Fibroblast of lung (primary cell): ENCODE data around the gene INPP4A. TPM values are rescaled to one million over a fixed set of nuclear protein-coding genes. Genes with fewer than 3 reads are reported as not detected.
A peak's percentile ranks its signal among the peaks of the same experiment; 100 is the strongest.

Source experiments
- DNase-seq, 2 donors: peaks; one replicate each; pipeline versions ENCODE4 v3.0.0 to v3.0.0-alpha.2; 2010; ENCODE audit warnings: low read depth in 2 of 2
- H2AFZ ChIP-seq: 2 replicates; pipeline ENCODE4 v1.5.1; 2012; ENCODE audit warnings: low read length, control low read depth, inconsistent platforms
- H3K27ac ChIP-seq: 2 replicates; pipeline ENCODE4 v1.5.1; 2011; ENCODE audit warnings: low read length, control low read depth; ENCODE audit not compliant: insufficient read depth
- H3K27me3 ChIP-seq: 2 replicates; pipeline ENCODE4 v1.5.1; 2011; ENCODE audit warnings: mild to moderate bottlenecking, low read length; ENCODE audit not compliant: control insufficient read depth, insufficient read depth
- H3K36me3 ChIP-seq: 2 replicates; pipeline ENCODE4 v1.5.1; 2011; ENCODE audit warnings: low read length; ENCODE audit not compliant: control insufficient read depth, insufficient read depth
- H3K4me1 ChIP-seq: 2 replicates; pipeline ENCODE4 v1.5.1; 2011; ENCODE audit warnings: low read length; ENCODE audit not compliant: control insufficient read depth, insufficient read depth; ENCODE audit errors: extremely low read depth
- H3K4me2 ChIP-seq: 2 replicates; pipeline ENCODE4 v1.5.1; 2011; ENCODE audit warnings: low read length, control low read depth; ENCODE audit not compliant: insufficient read depth; ENCODE audit errors: extremely low read depth
- H3K4me3 ChIP-seq, 4 experiments: fragments of 200-600 bp in 1 of 4; sonication (generic) in 1 of 4; replicated peaks in 1 of 4; 2 replicates each; pipeline ENCODE4 v1.5.1; 2011 to 2016; ENCODE audit warnings: low read length in 4 of 4, low read depth in 3 of 4, mild to moderate bottlenecking in 3 of 4, control low read depth in 2 of 4, inconsistent platforms in 1 of 4, mixed read lengths in 1 of 4; ENCODE audit not compliant: insufficient read depth in 1 of 4; ENCODE audit errors: control extremely low read depth in 1 of 4
- H3K79me2 ChIP-seq: 2 replicates; pipeline ENCODE4 v1.5.1; 2012; ENCODE audit warnings: mild to moderate bottlenecking, low read length, inconsistent platforms; ENCODE audit not compliant: control insufficient read depth, insufficient read depth
- H3K9ac ChIP-seq: 2 replicates; pipeline ENCODE4 v1.5.1; 2011; ENCODE audit warnings: mild to moderate bottlenecking, low read length, control low read depth; ENCODE audit not compliant: insufficient read depth
- H3K9me3 ChIP-seq: 2 replicates; pipeline ENCODE4 v1.5.1; 2012; ENCODE audit warnings: low read depth, low read length; ENCODE audit not compliant: control insufficient read depth, insufficient read depth
- H4K20me1 ChIP-seq: 2 replicates; pipeline ENCODE4 v1.5.1; 2011; ENCODE audit warnings: low read length; ENCODE audit not compliant: control insufficient read depth, insufficient read depth; ENCODE audit errors: extremely low read depth
- CTCF ChIP-seq, 2 donors: IDR thresholded peaks in 1 of 2; conservative IDR thresholded peaks in 1 of 2; 1 replicate in 1 of 2; 2 replicates in 1 of 2; pipeline ENCODE4 v1.5.1; 2011 to 2012; ENCODE audit warnings: low read length in 2 of 2, control low read depth in 1 of 2, inconsistent platforms in 1 of 2, low read depth in 1 of 2, mild to moderate bottlenecking in 1 of 2
- EZH2 ChIP-seq: IDR thresholded peaks from 2 replicates; pipeline ENCODE4 v1.5.1; 2012; ENCODE audit warnings: low read length, control low read depth, mild to moderate bottlenecking; ENCODE audit errors: missing control alignments
- polyA plus RNA-seq, 2 donors: library from polyadenylated mRNA; depleted of rRNA in 1 of 2; stranded (reverse) in 1 of 2; unstranded in 1 of 2; fragments of >200 nt; gene quantifications; 2 replicates each; pipeline ENCODE4 v1.2.1, GENCODE V29; 2011 to 2012; ENCODE audit warnings: missing spikeins in 1 of 2
- total RNA-seq: library from RNA; depleted of rRNA; stranded (reverse); fragments of >200 nt; gene quantifications from 2 replicates; pipeline ENCODE4 v1.2.1, GENCODE V29; 2014

Gene INPP4A
- total and polyA plus RNA-seq, 2 donors (not counting 1 experiment from before 2014, with no cell fraction given): 10.2 to 26.1 TPM

- TF ChIP-seq EZH2 (no peak), CTCF (conservative IDR thresholded peaks at IDR 0.05 in 1 of 2, IDR thresholded peaks at IDR 0.05 in 1 of 2; ENCODE audit: low read depth in 1 of 2, low read length in 2 of 2) (no peak)
- H3K4me1 ChIP-seq: peaks cover 3% of the 10 kb centered on the region
- no peaks in the 10 kb centered on the region for H4K20me1 ChIP-seq
- no peak overlapping the region for H2AFZ ChIP-seq
- peaks cover 9% of the 10 kb centered on the region for H3K79me2 ChIP-seq
- DNase-seq: no peak
- no peaks in the 10 kb centered on the region for H3K27me3 ChIP-seq
- H3K36me3 ChIP-seq: no peaks in the 10 kb centered on the region
- H3K4me2 ChIP-seq: no peak overlapping the region
- no peak overlapping the region for H3K4me3 ChIP-seq
- no peak overlapping the region for H3K9ac ChIP-seq
- no peak overlapping the region for H3K27ac ChIP-seq
- no peaks in the 10 kb centered on the region for H3K9me3 ChIP-seq
Observed at GRCh38 chr2:98442488-98442887, 2.2 kb upstream of the INPP4A start.

GRCh38 chr2:98445177-98445682, 572 bp downstream of the INPP4A start:
- peak overlapping the region; percentile 80 for H3K4me2 ChIP-seq
- H3K27ac ChIP-seq: peak overlapping the region; percentile 68
- H3K9me3 ChIP-seq: no peaks in the 10 kb centered on the region
- H3K4me3 ChIP-seq: peak overlapping the region; percentile 56 to 87 (median 82)
- peak overlapping the region; percentile 74 for H2AFZ ChIP-seq
- H3K36me3 ChIP-seq: no peaks in the 10 kb centered on the region
- TF ChIP-seq CTCF (conservative IDR thresholded peaks at IDR 0.05 in 1 of 2, IDR thresholded peaks at IDR 0.05 in 1 of 2; ENCODE audit: low read depth in 1 of 2, low read length in 2 of 2) (no peak), EZH2 (no peak)
- H4K20me1 ChIP-seq: no peaks in the 10 kb centered on the region
- H3K27me3 ChIP-seq: no peaks in the 10 kb centered on the region
- H3K79me2 ChIP-seq: peaks cover 9% of the 10 kb centered on the region
- peak overlapping the region; percentile 80 for H3K9ac ChIP-seq
- peak; percentile 15 to 27 for DNase-seq
- peaks cover 3% of the 10 kb centered on the region for H3K4me1 ChIP-seq

DNA sequence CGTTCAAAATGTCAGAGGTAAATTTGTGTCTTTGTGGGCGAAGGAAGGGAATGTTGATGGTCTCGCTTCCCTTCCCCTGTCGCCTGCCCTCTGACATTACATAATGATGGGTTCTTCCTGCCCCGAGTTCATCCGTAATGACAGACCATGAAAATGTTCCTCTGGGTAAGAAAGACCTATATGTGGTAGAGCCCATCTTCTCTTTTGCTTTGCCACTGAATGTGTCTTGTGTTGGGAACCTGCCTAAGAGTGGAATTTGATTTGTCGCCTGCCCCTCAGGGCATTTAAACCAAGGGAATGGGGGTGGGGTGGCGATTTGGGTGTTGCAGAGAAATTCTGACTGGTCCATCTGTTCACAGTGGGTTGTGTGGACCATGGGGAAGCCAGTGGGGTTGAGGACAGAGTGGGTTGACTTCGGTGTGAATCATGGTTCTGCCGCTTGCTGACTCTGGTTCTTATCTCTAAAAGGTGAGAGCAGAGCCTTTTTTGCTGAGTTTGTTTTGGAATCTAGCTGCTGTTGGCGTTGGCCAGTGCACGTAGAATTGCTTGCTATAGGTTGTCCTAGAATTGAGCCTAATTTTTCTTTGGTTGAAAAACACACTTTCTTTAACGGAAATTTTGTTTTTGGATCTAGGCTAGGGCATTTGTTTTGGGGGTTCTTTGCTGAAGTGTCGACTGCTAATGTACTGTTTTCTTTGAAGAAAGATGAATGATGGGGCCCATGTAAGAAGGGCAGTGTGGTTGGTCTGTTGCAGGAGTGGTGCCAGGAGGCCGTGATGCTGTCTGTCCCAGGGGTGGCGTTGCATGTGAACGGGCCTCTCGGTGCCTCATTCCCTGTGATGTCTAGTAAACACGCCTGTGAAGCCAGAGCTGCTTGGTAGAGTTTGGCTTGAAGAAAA, 1.3 kb downstream of the INPP4A start:
- Histone ChIP-seq H3K27me3 (no peaks in the 10 kb centered on the region), H3K9ac (no peak overlapping the region), H3K4me1 (peaks cover 3% of the 10 kb centered on the region), H3K4me2 (peak overlapping the region; percentile 80), H3K27ac (peak overlapping the region; percentile 68), H3K36me3 (no peaks in the 10 kb centered on the region), H4K20me1 (no peaks in the 10 kb centered on the region), H3K79me2 (peaks cover 9% of the 10 kb centered on the region), H2AFZ (peak overlapping the region; percentile 52), H3K9me3 (no peaks in the 10 kb centered on the region), H3K4me3 (peak overlapping the region; percentile 56 to 87 (median 82))
- TF ChIP-seq EZH2 (no peak), CTCF (conservative IDR thresholded peaks at IDR 0.05 in 1 of 2, IDR thresholded peaks at IDR 0.05 in 1 of 2; ENCODE audit: low read depth in 1 of 2, low read length in 2 of 2) (no peak)
- DNase-seq: peak in 1 of 2 donors; percentile 31
